SH-SY5Y (cell line): ENCODE data around the gene APEH.

Source experiments
- GATA2 ChIP-seq: IDR thresholded peaks from 2 replicates; pipeline ENCODE4 v1.6.1; 2011; ENCODE audit warnings: mild to moderate bottlenecking, low read depth, low read length
- GATA3 ChIP-seq: IDR thresholded peaks from 2 replicates; pipeline ENCODE4 v1.6.1; 2011; ENCODE audit warnings: low read depth, mild to moderate bottlenecking, low read length, moderate library complexity

DNA sequence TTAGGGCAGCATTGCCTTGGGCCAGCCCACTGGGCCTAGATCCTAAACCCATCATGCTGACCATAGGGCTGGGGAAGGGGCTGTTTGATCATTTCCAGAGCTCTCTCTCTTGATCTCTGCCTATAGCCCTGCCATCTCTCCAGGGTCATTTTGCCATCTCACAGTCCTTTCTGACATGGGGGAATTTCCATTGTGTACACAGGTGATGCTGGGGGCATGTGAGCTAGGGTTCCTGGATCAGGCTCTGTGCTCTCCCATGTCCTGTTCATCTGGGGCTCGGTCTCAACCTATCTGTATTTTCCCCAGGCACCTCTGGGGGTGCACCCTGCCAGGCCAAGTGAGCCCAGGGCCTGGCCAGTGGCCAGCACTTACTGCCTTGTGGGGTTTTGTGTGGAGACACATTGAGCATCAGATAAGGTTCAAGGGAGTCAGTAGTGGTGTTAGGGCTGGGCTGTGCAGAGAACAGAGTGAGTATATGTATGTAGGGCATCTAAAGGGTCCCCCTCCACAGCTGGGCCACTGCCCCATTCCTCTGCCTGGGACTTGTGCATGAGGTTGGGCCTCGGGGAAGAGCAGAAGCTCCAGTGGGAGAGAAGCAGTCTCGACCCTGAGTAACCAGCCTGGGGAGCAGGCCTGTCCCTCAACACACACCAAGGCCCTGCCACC lies 25.7 kb upstream of the APEH start:
- TF ChIP-seq GATA3 (no peak), GATA2 (no peak)
